K562 (cell line): ENCODE data around the gene COL15A1. TPM values are rescaled to one million over a fixed set of nuclear protein-coding genes. Genes with fewer than 3 reads are reported as not detected.

Source experiments
- ATAC-seq: fragments of 200-7000 bp; cut with Tn5 transposase; 3 replicates; pipeline ENCODE4 v1.9.1; 2020; ENCODE audit warnings: moderate library complexity
- BruUV-seq: library from RNA; stranded (reverse); fragments of 400-500 nt; replicated peaks from 2 replicates; lab custom pipeline; 2021; lab: Mats Ljungman, UMichigan
- CTCF ChIA-PET: fragments of 300-600 bp; formaldehyde crosslinking; extraction: SDS; loops from one replicate; lab custom pipeline; 2021; ENCODE audit warnings: low intra/inter-chr PET ratio; lab: Yijun Ruan, JAX
- POLR2A ChIA-PET: fragments of 300-600, 350-650 bp; sonication (Branson Sonifier 250); formaldehyde crosslinking; extraction: SDS; loops from one replicate; lab custom pipeline; 2021; ENCODE audit warnings: antibody characterized with exemption, inconsistent platforms; lab: Yijun Ruan, JAX
- DNase-seq, 4 experiments: peaks; one replicate each; pipeline versions ENCODE4 v3.0.0 to v3.0.0-alpha.2; 2011 to 2018; ENCODE audit warnings: low spot score in 3 of 4, mixed read lengths in 3 of 4; ENCODE audit errors: extremely low read depth in 1 of 4
- FAIRE-seq: peaks from 2 replicates; lab custom pipeline; 2011; peaks lifted over from hg19 to GRCh38; lab: Jason Lieb, UNC
- H2AFZ ChIP-seq: 2 replicates; pipeline ENCODE4 v1.6.0; 2011; ENCODE audit warnings: low read depth, low read length, control low read depth, inconsistent platforms
- H3K27ac ChIP-seq: fragments of 200-600 bp; 3 replicates; pipeline ENCODE4 v1.8.0; 2011; ENCODE audit warnings: low read depth, mild to moderate bottlenecking, control low read depth, inconsistent platforms, low read length, moderate library complexity, mixed read lengths; ENCODE audit errors: extremely low read depth
- H3K27me3 ChIP-seq, 2 experiments: fragments of 300-600 bp in 1 of 2; 2 replicates in 1 of 2; 3 replicates in 1 of 2; pipeline versions ENCODE4 v1.6.0 to v1.8.0; 2011; ENCODE audit warnings: inconsistent platforms in 2 of 2, low read length in 2 of 2, mild to moderate bottlenecking in 1 of 2, mixed read lengths in 1 of 2, moderate library complexity in 1 of 2; ENCODE audit not compliant: control insufficient read depth in 2 of 2, insufficient read depth in 2 of 2
- H3K36me3 ChIP-seq: fragments of 300-600 bp; 3 replicates; pipeline ENCODE4 v1.8.0; 2011; ENCODE audit warnings: mild to moderate bottlenecking, low read length, inconsistent platforms; ENCODE audit not compliant: control insufficient read depth, insufficient read depth
- H3K4me1 ChIP-seq, 2 experiments: fragments of 200-600 bp in 1 of 2; replicated peaks in 1 of 2; 2 replicates in 1 of 2; 3 replicates in 1 of 2; pipeline versions ENCODE4 v1.5.1 to v1.8.0; 2011; ENCODE audit warnings: inconsistent platforms in 2 of 2, low read length in 2 of 2, mild to moderate bottlenecking in 1 of 2, mixed read lengths in 1 of 2, moderate library complexity in 1 of 2; ENCODE audit not compliant: control insufficient read depth in 2 of 2, insufficient read depth in 2 of 2
- H3K4me2 ChIP-seq: 2 replicates; pipeline ENCODE4 v1.6.1; 2011; ENCODE audit warnings: low read length, control low read depth, inconsistent platforms, mixed read lengths; ENCODE audit not compliant: insufficient read depth
- H3K4me3 ChIP-seq: fragments of 200-600 bp; sonication (generic), shearing (Covaris generic); 2 replicates; pipeline ENCODE4 v1.5.1; 2016; ENCODE audit warnings: control low read depth, inconsistent platforms
- H3K79me2 ChIP-seq: fragments of 200-600 bp; 3 replicates; pipeline ENCODE4 v1.8.0; 2011; ENCODE audit warnings: low read length, inconsistent platforms; ENCODE audit not compliant: control insufficient read depth, insufficient read depth
- H3K9ac ChIP-seq, 2 experiments: 2 replicates each; pipeline versions ENCODE4 v1.6.0 to v1.6.1; 2011; ENCODE audit warnings: low read depth in 2 of 2, low read length in 2 of 2, control low read depth in 1 of 2, inconsistent platforms in 1 of 2, mild to moderate bottlenecking in 1 of 2, mixed read lengths in 1 of 2; ENCODE audit not compliant: insufficient read depth in 1 of 2
- H3K9me1 ChIP-seq: one replicate; pipeline ENCODE4 v1.6.0; 2011; ENCODE audit warnings: inconsistent platforms, mild to moderate bottlenecking, low read length, moderate library complexity; ENCODE audit not compliant: control insufficient read depth, insufficient read depth
- H3K9me3 ChIP-seq: replicated peaks from 2 replicates; pipeline ENCODE4 v1.5.1; 2011; ENCODE audit warnings: low read depth, low read length, inconsistent platforms; ENCODE audit not compliant: control insufficient read depth, insufficient read depth
- H4K20me1 ChIP-seq: replicated peaks from 2 replicates; pipeline ENCODE4 v1.6.1; 2011; ENCODE audit warnings: low read length, inconsistent platforms, mixed read lengths; ENCODE audit not compliant: control insufficient read depth, insufficient read depth
- CBX5 ChIP-seq: IDR thresholded peaks from 2 replicates; pipeline ENCODE4 v1.6.1; 2014; ENCODE audit warnings: low read depth, borderline replicate concordance
- E2F6 ChIP-seq, 2 experiments: IDR thresholded peaks; 2 replicates each; pipeline ENCODE4 v1.6.1; 2011; ENCODE audit warnings: borderline replicate concordance in 1 of 2, control low read depth in 1 of 2, low read depth in 1 of 2, low read length in 1 of 2, mild to moderate bottlenecking in 1 of 2, mixed read lengths in 1 of 2, moderate library complexity in 1 of 2; ENCODE audit not compliant: insufficient read depth in 1 of 2, insufficient read length in 1 of 2, poor library complexity in 1 of 2, severe bottlenecking in 1 of 2; ENCODE audit errors: extremely low read depth in 1 of 2
- HDGF ChIP-seq: fragments of 450-650 bp; IDR thresholded peaks from 2 replicates; pipeline ENCODE4 v1.6.1; 2016
- LCOR ChIP-seq: sonication (generic); formaldehyde crosslinking; IDR thresholded peaks from 2 replicates; pipeline ENCODE4 v1.8.0; 2022; ENCODE audit warnings: mild to moderate bottlenecking, missing genetic modification reagents
- MTA1 ChIP-seq: fragments of 450-650 bp; IDR thresholded peaks from 2 replicates; pipeline ENCODE4 v1.6.1; 2017; ENCODE audit warnings: borderline replicate concordance
- NR2C2 ChIP-seq, 2 experiments: fragments of 200-800 bp in 1 of 2; sonication (Bioruptor generic) in 1 of 2; sonication (generic) in 1 of 2; formaldehyde crosslinking in 1 of 2; IDR thresholded peaks; 2 replicates each; pipeline versions ENCODE4 v1.6.1 to v1.8.0; 2016 to 2022; ENCODE audit warnings: mild to moderate bottlenecking in 1 of 2, missing compliant biosample characterization in 1 of 2, missing genetic modification characterization in 1 of 2, missing genetic modification reagents in 1 of 2
- TRIM24 ChIP-seq, 2 experiments: fragments of 450-650 bp; IDR thresholded peaks; 2 replicates each; pipeline ENCODE4 v1.6.1; 2016
- XRCC5 ChIP-seq: fragments of 200-400 bp; formaldehyde crosslinking; IDR thresholded peaks from 2 replicates; pipeline ENCODE4 v1.6.1; 2017; ENCODE audit warnings: low read depth, mild to moderate bottlenecking, low read length
- ZBTB1 ChIP-seq: sonication (generic); formaldehyde crosslinking; IDR thresholded peaks from 2 replicates; pipeline ENCODE4 v1.8.1; 2023; ENCODE audit warnings: missing genetic modification reagents, low read depth, mild to moderate bottlenecking, borderline replicate concordance
- ZC3H8 ChIP-seq: fragments of 450-650 bp; IDR thresholded peaks from 2 replicates; pipeline ENCODE4 v1.6.1; 2017
- ZFP36 ChIP-seq: fragments of 150-350 bp; IDR thresholded peaks from 2 replicates; pipeline ENCODE4 v1.6.1; 2018; ENCODE audit warnings: low read length, low read depth; ENCODE audit not compliant: partially characterized antibody
- ZFX ChIP-seq: sonication (generic); formaldehyde crosslinking; IDR thresholded peaks from 2 replicates; pipeline ENCODE4 v1.8.0; 2022; ENCODE audit warnings: mild to moderate bottlenecking, missing genetic modification reagents, moderate library complexity
- ZNF12 ChIP-seq: sonication (generic); formaldehyde crosslinking; IDR thresholded peaks from 2 replicates; pipeline ENCODE4 v1.4.0; 2020; ENCODE audit warnings: mild to moderate bottlenecking, missing genetic modification reagents
- ZNF175 ChIP-seq: fragments of 200-800 bp; sonication (Bioruptor generic); IDR thresholded peaks from 2 replicates; pipeline ENCODE4 v1.6.1; 2016; ENCODE audit warnings: low read depth, mild to moderate bottlenecking, missing genetic modification characterization, missing compliant biosample characterization
- WGBS: fragments of 100-300 bp; shearing (Covaris generic); methylation state at CpG from one replicate; pipeline ENCODE4 v1.1.6; 2016; ENCODE audit warnings: low coverage, mixed read lengths; ENCODE audit not compliant: insufficient coverage; ENCODE audit errors: missing lambda C conversion rate; 5-methylcytosine and 5-hydroxymethylcytosine counted together
- in situ Hi-C: fragments of 300-500 bp; cut with MboI; formaldehyde crosslinking; loops from 4 replicates; pipeline ENCODE4 v1.15.0; 2018; ENCODE audit warnings: inconsistent platforms, mixed read lengths
- intact Hi-C: fragments of 100-400 bp; cut with micrococcal nuclease; formaldehyde crosslinking; loops from 2 replicates; pipeline ENCODE4 v1.14.2; 2022
- polyA plus RNA-seq, 8 experiments: library from polyadenylated mRNA; depleted of rRNA in 4 of 8; stranded (reverse) in 5 of 8; unstranded in 3 of 8; fragments of >200 nt; fragmentation: Nextera tagmentation in 2 of 8; fragmentation: Illumina TruSeq in 1 of 8; extraction: Ambion mirVana in 2 of 8; extraction: Trizol in 1 of 8; gene quantifications; 2 replicates each; pipeline versions ENCODE4 v1.2.1 to v1.2.3, GENCODE V29; 2011 to 2014; ENCODE audit warnings: inconsistent platforms in 1 of 8, missing spikeins in 1 of 8
- total RNA-seq, 7 experiments: library from RNA; depleted of rRNA in 6 of 7; stranded (reverse); fragments of >200 nt in 6 of 7; fragmentation: Illumina TruSeq in 2 of 7; extraction: Trizol in 2 of 7; gene quantifications; 2 replicates each; pipeline versions ENCODE4 v1.2.1 to v1.2.3, GENCODE V29; 2011 to 2021; ENCODE audit warnings: low replicate concordance in 1 of 7

COL15A1 gene
- total and polyA plus RNA-seq, 9 of the 15 experiments (the other 6 are each of a cell fraction or from before 2014, with no cell fraction given), result 0.46 to 5.1 (median 2.6) TPM

GRCh38 chr9:98908897-98909634 is 34.6 kb upstream of the COL15A1 start (continued):
- TF ChIP-seq E2F6 (IDR thresholded peaks at IDR 0.05; ENCODE audit: borderline replicate concordance in 1 of 2, extremely low read depth in 1 of 2, insufficient read depth in 1 of 2, insufficient read length in 1 of 2, low read depth in 1 of 2, low read length in 1 of 2, poor library complexity in 1 of 2, severe bottlenecking in 1 of 2) (no peak), ZNF175 (CRISPR knock-in tag) (0 out of 2 replicates have a peak, but pooled peaks have one; percentile 46), MTA1 (no peak), ZFP36 (peak; percentile 36), TRIM24 (IDR thresholded peaks at IDR 0.05) (peak in 1 of 2 experiments; percentile 52; a peak in 1 of 4 replicates), XRCC5 (no peak), CBX5 (no peak), HDGF (no peak)
- TF ChIP-seq, all 486 proteins: peak for 9

DNA sequence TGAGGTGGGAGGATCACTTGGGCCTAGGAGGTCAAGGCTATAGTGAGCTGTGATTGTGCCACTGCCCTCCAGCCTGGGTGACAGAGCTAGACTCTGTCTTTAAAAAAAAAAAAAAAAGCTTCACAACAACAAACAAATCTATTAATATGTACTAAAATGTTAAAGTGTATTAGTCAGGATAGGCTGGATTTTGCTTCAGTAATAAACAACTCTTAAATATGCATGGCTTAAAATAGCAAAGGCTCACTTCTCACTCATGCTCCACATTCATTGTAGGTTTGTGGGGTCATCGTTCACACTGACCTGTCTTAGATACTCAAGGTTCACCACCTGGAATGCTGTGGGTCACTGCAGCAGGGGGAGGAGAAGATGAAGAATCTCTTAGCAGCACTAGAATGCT is 33.8 kb upstream of the COL15A1 start:
- ChIA-PET POLR2A (no interaction called here), CTCF (no interaction called here)
- Histone ChIP-seq H3K9me1 (no peaks in the 10 kb centered on the region), H3K27me3 (no peaks in the 10 kb centered on the region), H3K27ac (no peak overlapping the region), H3K4me2 (no peak overlapping the region), H3K79me2 (no peaks in the 10 kb centered on the region), H3K9ac (no peak overlapping the region), H4K20me1 (no peaks in the 10 kb centered on the region), H2AFZ (no peak overlapping the region), H3K4me1 (peaks cover 7 to 35% of the 10 kb centered on the region in 2 experiments), H3K36me3 (no peaks in the 10 kb centered on the region), H3K4me3 (no peak overlapping the region), H3K9me3 (no peaks in the 10 kb centered on the region)
- DNase-seq, result no peak
- TF ChIP-seq ZBTB1, result no peak
- TF ChIP-seq NR2C2 (CRISPR knock-in tag; IDR thresholded peaks at IDR 0.05), result no peak
- peak; percentile 13; the same call in 1 of the 2 replicates for TF ChIP-seq NR2C2 (tag; IDR thresholded peaks at IDR 0.05)
- TF ChIP-seq ZFX (CRISPR knock-in tag), result no peak
- no peak for TF ChIP-seq ZC3H8
- TF ChIP-seq ZNF12 (CRISPR knock-in tag), result peak; percentile 91
- no peak for TF ChIP-seq LCOR (CRISPR knock-in tag)
- intact Hi-C loops, result loop anchor here (5.0 kb wide), 2 partner anchors 103 to 743 kb away; partner anchors contain the start of gene GALNT12
- no peak; the same call in 1 of the 3 replicates for ATAC-seq
- in situ Hi-C loops, result no loop called here
- no TSS peak for BruUV-seq
- WGBS, result 25% methylated on average over 1 of the region's 1 CpG
- no peak for FAIRE-seq
